RKO (cell line): ENCODE data around the gene SNX27.
A peak's percentile ranks its signal among the peaks of the same experiment; 100 is the strongest.
"Not testable (repeated sequence)": the region's sequence is repeated elsewhere in the genome, so short reads cannot be mapped to it uniquely, and the experiment has no call there.

Source experiments
- DNase-seq: peaks from one replicate; pipeline ENCODE4 v3.0.0-alpha.2; 2016; ENCODE audit warnings: low spot score

The SNX27 gene

DNA sequence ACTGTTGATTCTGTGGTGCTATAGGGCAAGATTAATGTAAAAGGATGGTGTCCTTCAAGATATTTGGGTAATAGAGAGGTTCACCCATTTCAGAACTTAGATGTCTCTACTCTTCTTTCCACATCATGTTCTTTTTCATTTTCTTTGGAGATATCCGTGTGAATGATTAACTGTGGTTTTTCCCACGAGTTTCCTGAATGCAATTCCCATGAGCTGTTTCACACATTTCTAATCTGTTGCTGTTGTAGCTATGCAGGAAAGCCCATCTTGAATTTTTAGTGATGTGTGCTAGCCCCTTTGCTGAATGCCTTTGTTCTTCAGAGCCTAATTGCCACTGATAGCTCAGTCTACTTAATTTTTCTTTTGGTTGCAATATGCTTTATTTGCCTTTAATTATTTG is 27.6 kb downstream of the SNX27 start:
- no peak for DNase-seq

GRCh38 chr1:151641229-151641628 is 29.4 kb downstream of the SNX27 start:
- peak; percentile 10 for DNase-seq

DNA sequence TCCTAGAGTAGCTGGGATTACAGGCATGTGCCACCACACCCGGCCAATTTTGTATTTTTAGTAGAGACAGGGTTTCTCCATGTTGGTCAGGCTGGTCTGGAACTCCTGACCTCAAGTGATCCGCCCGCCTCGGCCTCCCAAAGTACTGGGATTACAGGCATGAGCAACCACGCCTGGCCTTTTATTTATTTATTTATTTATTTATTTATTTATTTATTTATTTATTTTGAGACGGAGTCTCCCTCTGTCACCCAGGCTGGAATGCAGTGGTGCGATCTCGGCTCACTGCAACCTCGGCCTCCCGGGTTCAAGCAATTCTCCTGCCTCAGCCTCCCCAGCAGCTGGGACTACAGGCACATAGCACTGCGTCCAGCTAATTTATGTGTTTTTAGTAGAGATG is 31.2 kb downstream of the SNX27 start:
- DNase-seq, result not testable (repeated sequence)

DNA sequence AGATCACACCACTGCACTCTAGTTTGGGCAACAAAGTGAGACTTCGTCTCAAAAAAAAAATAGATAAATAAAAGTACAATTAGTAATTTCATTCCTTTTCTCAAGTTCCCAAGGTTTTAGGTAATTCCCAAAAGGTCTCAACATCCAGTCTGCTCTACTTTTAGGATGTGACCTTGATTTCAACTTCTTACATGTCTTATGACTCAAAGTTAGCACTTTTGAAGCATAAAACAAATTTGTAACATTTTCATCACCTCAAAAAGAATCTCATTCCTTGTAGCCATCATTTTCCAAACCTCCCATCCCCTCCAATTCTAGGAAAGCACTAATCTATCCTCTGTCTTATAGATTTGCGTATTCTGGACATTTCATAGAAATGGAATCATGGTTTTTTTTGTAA is 32.2 kb downstream of the SNX27 start:
- no peak for DNase-seq

- no peak for DNase-seq
These were observed 41.5 kb downstream of the SNX27 start for GRCh38 chr1:151653397-151653796.

DNA sequence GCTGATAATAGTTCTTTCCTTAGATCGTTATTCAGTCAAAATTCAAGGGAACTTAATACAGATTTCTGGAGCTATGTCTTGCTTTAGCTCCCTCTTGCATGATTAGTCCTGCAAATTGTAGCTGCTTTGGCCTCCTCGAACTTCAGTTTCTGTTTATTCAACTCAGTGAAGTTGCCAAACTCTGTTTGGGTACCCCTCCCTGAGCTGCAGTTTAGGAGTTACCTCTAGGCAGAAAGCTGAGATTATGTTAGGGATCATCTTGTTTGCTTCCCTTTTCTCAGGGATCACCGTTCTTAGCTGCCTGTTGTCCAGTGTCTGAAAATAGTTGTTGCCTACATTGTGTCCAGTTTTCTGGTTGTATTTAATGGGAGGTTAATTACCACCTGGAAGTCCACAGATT is 43.5 kb downstream of the SNX27 start:
- DNase-seq, result no peak

DNA sequence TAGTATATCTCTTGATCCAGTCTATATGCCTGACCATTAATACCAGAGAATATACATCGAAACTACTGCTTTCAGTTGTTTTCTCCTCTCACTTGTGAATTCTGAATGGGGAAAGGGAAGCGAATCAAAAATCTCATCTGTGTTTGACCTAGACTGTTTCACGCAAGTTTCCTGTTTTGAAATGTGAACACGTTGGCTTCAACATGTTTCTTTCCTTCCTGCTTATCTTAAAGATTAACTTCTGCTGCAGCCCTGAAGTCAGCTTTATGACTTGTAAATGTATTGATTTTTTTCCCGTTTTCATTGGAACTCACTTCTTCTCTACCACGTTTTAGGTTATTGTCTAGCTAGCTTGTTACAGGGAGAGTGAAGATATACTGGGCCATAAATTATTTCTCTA is 49.9 kb downstream of the SNX27 start:
- DNase-seq, result no peak

DNA sequence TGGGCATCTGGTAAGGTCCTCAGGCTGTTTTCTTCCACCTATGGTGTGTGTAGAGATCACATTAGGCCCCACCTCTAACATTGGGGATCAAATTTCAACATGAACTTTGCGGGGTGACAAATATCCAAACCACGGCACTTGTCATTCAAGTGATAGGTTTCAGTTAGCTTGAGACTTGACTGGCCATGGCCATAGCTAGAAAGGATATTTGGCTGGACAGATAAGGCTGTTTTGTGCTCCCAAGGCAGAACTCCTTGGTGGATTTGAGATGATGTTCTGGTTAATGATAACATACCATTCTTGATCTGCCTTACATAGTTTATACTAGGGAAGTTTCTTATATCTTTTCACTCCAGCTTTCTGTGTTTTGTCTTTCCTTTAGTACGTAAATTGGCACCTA is 56.2 kb downstream of the SNX27 start:
- no peak for DNase-seq

GRCh38 chr1:151670036-151670675 is 58.3 kb downstream of the SNX27 start:
- not testable (repeated sequence) for DNase-seq

GRCh38 chr1:151673407-151673806 is 61.6 kb downstream of the SNX27 start:
- DNase-seq, result no peak

DNA sequence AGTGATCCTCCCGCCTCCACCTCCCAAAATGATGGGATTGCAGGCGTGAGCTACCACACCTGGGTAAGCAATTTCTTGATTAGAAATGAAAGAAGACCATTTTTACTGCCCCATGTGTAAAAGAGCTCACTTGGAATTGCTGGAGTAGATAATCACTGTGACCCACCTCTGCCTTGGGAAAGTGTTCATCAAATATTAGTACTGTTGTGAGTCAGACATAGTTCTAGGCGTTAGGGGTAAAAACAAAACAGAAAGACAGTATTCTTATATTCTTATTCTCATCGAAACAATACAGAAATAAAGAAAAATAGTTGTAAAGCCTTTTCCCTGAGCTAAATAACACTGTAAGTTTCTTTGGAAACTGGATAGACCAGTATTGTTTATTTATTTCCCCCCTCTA is 68.5 kb downstream of the SNX27 start:
- no peak for DNase-seq

GRCh38 chr1:151680826-151681225 is 69.0 kb downstream of the SNX27 start:
- DNase-seq, result peak; percentile 74

DNA sequence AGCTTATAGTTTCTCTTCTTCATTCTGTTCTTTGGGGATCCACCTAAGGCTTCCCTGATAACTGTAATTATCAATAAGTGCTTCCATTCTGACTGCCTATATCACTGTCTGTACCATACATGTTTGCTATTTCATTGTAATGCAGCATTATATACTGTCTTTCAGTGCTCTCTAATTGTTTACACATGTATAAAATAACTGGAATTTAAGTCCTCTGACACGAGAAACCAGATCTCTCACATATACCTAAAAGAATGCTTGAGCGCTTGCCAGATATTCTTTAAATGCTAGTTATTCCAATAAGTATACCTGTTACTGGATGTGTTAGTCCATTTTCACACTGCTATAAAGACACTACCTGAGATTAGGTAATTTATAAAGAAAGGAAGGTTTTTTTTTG is 70.1 kb downstream of the SNX27 start:
- no peak for DNase-seq

DNA sequence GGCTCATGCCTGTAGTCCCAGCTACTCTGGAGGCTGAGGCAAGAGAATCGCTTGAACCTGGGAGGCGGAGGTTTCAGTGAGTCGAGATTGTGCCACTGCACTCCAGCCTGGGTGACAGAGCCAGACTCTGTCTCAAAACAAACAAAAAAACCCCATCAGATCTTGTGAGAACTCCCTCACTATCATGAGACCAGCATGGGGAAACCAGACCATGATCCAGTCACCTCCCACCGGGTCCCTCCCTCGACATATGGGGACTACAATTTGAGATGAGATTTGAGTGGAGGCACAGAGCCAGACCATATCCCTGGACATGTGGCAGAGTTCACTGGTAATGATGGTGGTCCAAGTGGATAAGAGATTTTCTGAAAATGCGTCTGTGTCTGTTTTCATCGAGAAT is 71.1 kb downstream of the SNX27 start:
- not testable (repeated sequence) for DNase-seq

DNA sequence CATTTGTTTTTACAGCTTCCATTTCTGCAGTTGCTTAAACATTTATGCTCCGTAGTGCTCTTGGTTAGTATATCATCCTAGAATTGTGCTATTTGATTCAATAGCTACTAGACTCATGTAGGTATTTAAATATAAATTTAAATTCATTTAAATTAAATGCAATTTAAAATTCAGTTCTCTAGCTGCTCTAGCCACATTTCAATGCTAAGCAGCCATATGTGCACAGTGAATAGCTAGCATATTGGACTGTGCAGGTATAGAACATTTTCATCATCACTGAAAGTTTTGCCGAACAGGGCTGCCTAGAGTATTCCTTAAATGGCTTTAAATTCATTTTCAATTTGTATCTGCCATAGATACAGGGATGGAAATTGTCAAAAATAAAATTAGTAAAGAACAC is 72.3 kb downstream of the SNX27 start:
- DNase-seq, result no peak

GRCh38 chr1:151686561-151686960 is 74.7 kb downstream of the SNX27 start:
- DNase-seq, result no peak

DNA sequence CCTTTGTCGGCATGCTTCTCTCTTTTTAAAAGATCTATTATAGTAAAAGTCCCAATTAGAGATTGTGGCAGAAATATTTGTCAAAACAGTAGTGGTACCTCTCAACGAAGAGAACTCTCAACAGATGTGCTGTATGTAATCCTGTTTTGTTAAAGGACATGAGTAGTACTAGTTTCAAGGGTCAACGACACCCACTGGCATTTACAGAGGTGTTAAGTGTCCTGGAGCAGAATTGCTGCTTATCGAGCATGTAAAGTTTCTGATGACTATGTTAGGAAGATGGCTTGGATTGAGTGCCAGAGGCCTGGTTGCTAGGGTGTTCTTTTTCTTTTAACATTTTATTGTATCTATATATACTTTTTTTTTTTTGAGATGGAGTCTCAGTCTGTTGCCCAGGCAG is 77.6 kb downstream of the SNX27 start:
- DNase-seq, result no peak

DNA sequence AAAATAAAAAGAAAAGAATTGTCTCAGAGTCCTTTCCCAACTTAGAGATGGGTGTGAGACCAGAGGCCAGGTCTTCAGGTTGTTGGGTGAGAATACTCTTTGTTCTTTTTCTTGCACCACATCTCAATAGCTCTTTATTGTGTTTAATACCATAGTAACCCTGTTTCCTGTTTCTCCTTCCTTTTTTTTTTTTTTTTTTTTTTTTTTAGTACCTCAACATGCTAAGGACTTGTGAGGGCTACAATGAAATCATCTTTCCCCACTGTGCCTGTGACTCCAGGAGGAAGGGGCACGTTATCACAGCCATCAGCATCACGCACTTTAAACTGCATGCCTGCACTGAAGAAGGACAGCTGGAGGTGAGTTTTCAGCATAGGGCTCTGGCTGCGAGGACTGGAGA is 80.4 kb downstream of the SNX27 start:
- DNase-seq, result no peak

DNA sequence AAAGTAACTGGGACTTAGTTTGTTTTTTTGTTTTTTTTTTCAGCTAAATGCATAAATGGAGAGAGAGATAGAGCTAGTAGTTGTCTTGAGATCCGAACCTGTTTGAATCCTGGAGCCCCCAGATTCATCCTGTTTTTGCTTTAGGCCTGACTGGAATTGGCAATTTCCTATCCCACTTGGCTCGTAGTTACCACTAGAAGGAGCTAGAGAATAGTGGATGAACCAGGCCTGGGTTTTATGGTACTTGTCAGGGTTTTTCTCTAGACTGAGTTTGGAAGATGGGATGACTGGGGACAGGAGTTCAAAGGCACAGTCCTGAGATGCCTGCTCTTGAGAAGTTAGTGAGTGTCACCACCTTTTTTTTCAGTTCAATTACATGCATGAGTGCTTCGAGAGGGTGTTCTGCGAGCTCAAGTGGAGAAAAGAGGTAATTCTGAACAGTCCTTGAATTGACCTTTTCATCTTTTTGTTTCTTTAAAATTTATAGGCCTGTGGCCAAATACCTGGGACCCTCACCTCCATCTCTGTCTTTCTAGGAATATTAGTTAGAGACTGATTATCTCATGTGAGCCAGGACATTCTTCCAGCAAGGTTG is 81.3 kb downstream of the SNX27 start:
- peak; percentile 61 for DNase-seq

DNA sequence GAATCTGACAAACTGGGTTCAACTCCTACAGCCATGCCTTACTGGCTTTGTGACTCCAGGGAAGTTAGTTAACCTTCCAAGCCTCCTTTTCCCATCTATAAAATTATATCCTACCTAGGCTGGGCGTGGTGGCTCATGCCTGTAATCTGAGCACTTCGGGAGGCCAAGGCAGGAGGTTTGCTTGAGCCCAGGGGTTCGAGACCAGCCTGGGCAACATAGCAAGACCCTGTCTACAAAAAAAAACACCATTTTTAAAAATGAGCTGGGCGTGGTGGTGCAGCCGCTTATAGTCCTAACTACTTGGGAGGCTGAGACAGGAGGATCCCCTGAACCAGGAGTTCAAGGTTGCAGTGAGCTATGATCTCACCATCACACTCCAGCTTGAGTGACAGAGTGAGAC is 89.7 kb downstream of the SNX27 start:
- DNase-seq, result no peak

- no peak for DNase-seq
These were observed 91.1 kb downstream of the SNX27 start for GRCh38 chr1:151702936-151703335.

DNA sequence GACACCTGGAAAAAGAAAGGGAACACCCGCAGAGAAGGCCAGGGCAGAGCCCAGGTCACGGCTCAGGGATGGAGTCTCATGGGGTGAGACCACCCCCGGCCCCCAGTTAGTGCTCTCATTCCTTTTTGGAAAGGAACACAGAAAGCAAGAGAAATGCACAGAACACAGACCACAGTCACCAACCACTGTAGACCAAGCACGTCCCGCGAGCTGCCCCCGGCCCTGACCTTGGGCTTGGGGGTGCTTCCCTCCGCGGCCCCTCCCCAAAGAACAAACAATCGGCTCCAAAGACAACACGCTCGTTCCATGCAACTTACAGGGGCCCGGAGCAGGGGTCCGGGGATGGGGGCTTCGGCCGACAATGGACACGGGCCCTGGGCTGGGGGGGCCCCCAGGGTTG is 92.0 kb downstream of the SNX27 start:
- DNase-seq, result no peak

- no peak for DNase-seq
These were observed 92.4 kb downstream of the SNX27 start for GRCh38 chr1:151704246-151704645.

DNA sequence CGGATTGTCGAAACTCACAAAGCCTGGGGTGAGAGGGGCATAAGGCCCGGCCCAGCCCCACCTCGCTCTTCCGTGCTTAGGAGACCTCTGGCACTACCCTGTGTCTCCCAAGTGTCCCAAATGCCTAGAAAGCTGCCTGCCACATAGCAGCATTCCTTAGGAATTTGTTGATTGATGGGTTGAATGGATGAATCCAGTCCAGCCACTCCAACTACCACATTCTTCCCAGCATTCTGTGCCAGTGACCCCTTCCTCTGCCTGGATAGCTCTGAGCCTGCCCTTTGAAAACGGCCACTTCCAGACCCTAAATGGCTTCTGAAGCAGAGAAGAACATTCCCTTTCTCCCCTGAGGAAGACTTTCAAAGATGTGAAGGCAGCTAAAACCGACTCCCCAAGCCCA is 93.3 kb downstream of the SNX27 start:
- no peak for DNase-seq
